Activated CD8-positive, alpha-beta T cell treated with anti-CD3 and anti-CD28 coated beads, Interleukin-2, amount 10 ng/mL, durations not matched to agents 7 days and 5 days (primary cell): ENCODE data around the gene ERC2. TPM values are rescaled to one million over a fixed set of nuclear protein-coding genes. Genes with fewer than 3 reads are reported as not detected.

Experiments
- ATAC-seq: fragments of 150-1000 bp; cut with Tn5 transposase; one replicate; pipeline ENCODE4 v1.10.0; 2021; ENCODE audit warnings: moderate library complexity
- CTCF ChIA-PET: fragments of 350-600 bp; sonication (Branson Sonifier 250); formaldehyde crosslinking; loops from one replicate; lab custom pipeline; 2021; ENCODE audit warnings: antibody characterized with exemption; lab: Charles Lee
- POLR2A ChIA-PET: fragments of 350-600 bp; sonication (Branson Sonifier 250); formaldehyde crosslinking; loops from one replicate; lab custom pipeline; 2021; ENCODE audit warnings: antibody characterized with exemption; lab: Charles Lee
- DNase-seq: peaks from one replicate; pipeline ENCODE4 v3.0.0-alpha.2; 2020
- H3K27ac Mint-ChIP-seq: one replicate; pipeline ENCODE4 v1.8.0; 2021; ENCODE audit warnings: mild to moderate bottlenecking, mixed read lengths
- H3K27me3 Mint-ChIP-seq: one replicate; pipeline ENCODE4 v1.8.0; 2021; ENCODE audit warnings: low read depth, mixed read lengths
- H3K36me3 Mint-ChIP-seq: one replicate; pipeline ENCODE4 v1.8.0; 2021; ENCODE audit warnings: low read depth, mixed read lengths
- H3K4me1 Mint-ChIP-seq: one replicate; pipeline ENCODE4 v1.8.0; 2021; ENCODE audit warnings: low read depth, mixed read lengths
- H3K4me3 Mint-ChIP-seq: one replicate; pipeline ENCODE4 v1.8.0; 2021; ENCODE audit warnings: mild to moderate bottlenecking, mixed read lengths
- H3K9me3 Mint-ChIP-seq: one replicate; pipeline ENCODE4 v1.8.0; 2022; ENCODE audit warnings: mixed read lengths; ENCODE audit not compliant: insufficient read depth
- total RNA-seq, 2 experiments: library from RNA; stranded (reverse); gene quantifications; one replicate each; pipeline ENCODE4 v1.2.3, GENCODE V29; 2021

The ERC2 gene
- total RNA-seq, 2 experiments from 2014 or later: not detected

DNA sequence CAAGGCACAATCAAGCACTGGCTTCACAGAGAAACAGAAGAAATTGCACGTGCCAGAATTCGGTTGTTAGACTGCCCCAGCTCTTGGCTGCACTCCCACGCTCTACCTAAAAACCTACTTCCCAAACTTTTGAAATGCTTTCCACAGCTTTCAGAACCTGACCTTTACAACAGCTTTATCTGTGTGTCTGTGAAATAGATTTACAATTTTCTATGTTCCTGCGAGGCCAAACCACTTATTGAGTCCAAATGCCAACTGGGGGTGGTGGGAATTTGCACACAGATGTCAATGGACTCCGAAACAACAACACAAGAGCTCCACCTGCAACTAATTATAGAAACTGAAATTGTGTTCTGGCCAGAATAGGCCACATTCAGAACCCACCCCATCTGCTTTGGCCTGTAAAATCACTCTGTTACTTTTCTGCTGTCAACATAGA, 44.6 kb downstream of the ERC2 start:
- ATAC-seq (no peak), DNase-seq (no peak)
- no peak overlapping the region for H3K4me3 Mint-ChIP-seq
- H3K9me3 Mint-ChIP-seq: no peaks in the 10 kb centered on the region
- no peaks in the 10 kb centered on the region for H3K36me3 Mint-ChIP-seq
- CTCF ChIA-PET: no interaction called here
- no peak overlapping the region for H3K27ac Mint-ChIP-seq
- H3K4me1 Mint-ChIP-seq: no peaks in the 10 kb centered on the region
- peaks cover 5% of the 10 kb centered on the region for H3K27me3 Mint-ChIP-seq
- POLR2A ChIA-PET: no interaction called here

DNA sequence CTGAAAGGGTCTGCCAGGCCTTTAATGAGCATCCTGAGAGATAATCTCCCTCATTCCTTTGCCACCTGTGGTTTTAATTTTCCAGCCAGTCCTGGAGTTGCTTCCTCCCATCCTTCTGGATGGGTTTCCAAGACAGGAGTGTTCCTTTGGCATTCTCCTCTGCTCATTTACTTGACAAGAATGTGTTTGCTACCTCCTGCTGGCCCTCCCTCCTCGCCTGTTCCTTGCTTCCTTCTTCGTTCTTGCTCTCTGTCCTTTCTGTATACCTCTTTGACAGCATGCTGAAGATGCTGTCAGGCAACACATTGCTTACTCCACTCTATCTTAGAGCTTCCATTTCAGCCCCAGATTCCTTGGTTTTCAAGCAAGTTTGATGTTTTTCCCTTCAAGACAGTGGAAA, 46.0 kb downstream of the ERC2 start:
- Mint-ChIP-seq H3K36me3 (no peaks in the 10 kb centered on the region), H3K27ac (no peak overlapping the region), H3K9me3 (no peaks in the 10 kb centered on the region), H3K4me3 (no peak overlapping the region), H3K27me3 (peaks cover 6% of the 10 kb centered on the region), H3K4me1 (no peaks in the 10 kb centered on the region)
- no peak for ATAC-seq
- POLR2A ChIA-PET: no interaction called here
- DNase-seq: no peak
- CTCF ChIA-PET: no interaction called here

DNA sequence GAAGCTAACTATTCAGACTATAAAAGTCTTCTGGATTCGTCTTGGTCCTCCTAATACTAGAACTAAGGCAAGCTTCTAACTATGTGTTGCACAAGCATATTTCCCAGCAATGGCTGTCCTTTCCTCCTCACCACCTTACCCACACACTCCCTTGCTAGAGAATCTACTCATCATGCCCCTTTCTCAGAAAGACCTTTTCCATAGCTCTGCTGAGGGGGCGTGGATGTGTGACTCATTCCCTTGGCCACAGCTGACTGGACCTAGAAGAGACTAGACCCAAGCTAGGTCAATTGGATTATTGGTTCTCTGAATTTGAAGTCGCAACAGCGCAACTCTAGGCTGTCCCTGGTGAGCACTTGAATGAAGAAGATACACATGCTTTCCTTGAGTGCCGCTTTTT, 47.1 kb downstream of the ERC2 start:
- no peaks in the 10 kb centered on the region for H3K4me1 Mint-ChIP-seq

GRCh38 chr3:56415652-56416051, 52.6 kb downstream of the ERC2 start:
- peaks cover 3% of the 10 kb centered on the region for H3K27me3 Mint-ChIP-seq
- H3K9me3 Mint-ChIP-seq: no peaks in the 10 kb centered on the region
- H3K36me3 Mint-ChIP-seq: no peaks in the 10 kb centered on the region
- no peaks in the 10 kb centered on the region for H3K4me1 Mint-ChIP-seq
- ChIA-PET CTCF (no interaction called here), POLR2A (no interaction called here)
- DNase-seq: no peak
- H3K4me3 Mint-ChIP-seq: no peak overlapping the region
- H3K27ac Mint-ChIP-seq: no peak overlapping the region
- no peak for ATAC-seq

More for the DNA sequence above, 47.1 kb downstream of the ERC2 start:
- ChIA-PET POLR2A (no interaction called here), CTCF (no interaction called here)
- Mint-ChIP-seq H3K36me3 (no peaks in the 10 kb centered on the region), H3K27ac (no peak overlapping the region), H3K9me3 (no peaks in the 10 kb centered on the region), H3K4me3 (no peak overlapping the region), H3K27me3 (peaks cover 6% of the 10 kb centered on the region)
- DNase-seq: no peak
- ATAC-seq: no peak

- Mint-ChIP-seq H3K4me3 (no peak overlapping the region), H3K4me1 (no peaks in the 10 kb centered on the region), H3K36me3 (no peaks in the 10 kb centered on the region), H3K27ac (no peak overlapping the region), H3K9me3 (no peaks in the 10 kb centered on the region), H3K27me3 (peaks cover 3% of the 10 kb centered on the region)
- ChIA-PET CTCF (no interaction called here), POLR2A (no interaction called here)
- no peak for DNase-seq
- no peak for ATAC-seq
Measured at GRCh38 chr3:56413911-56414310, 54.4 kb downstream of the ERC2 start.

- DNase-seq (no peak), ATAC-seq (no peak)
- Mint-ChIP-seq H3K27ac (no peak overlapping the region), H3K4me1 (no peaks in the 10 kb centered on the region), H3K4me3 (no peak overlapping the region), H3K27me3 (no peaks in the 10 kb centered on the region), H3K36me3 (no peaks in the 10 kb centered on the region), H3K9me3 (no peaks in the 10 kb centered on the region)
- ChIA-PET CTCF (no interaction called here), POLR2A (no interaction called here)
Measured at GRCh38 chr3:56411166-56411565, 57.1 kb downstream of the ERC2 start.

GRCh38 chr3:56410576-56410975, 57.7 kb downstream of the ERC2 start:
- Mint-ChIP-seq H3K36me3 (no peaks in the 10 kb centered on the region), H3K27me3 (no peaks in the 10 kb centered on the region), H3K4me1 (no peaks in the 10 kb centered on the region), H3K4me3 (no peak overlapping the region), H3K9me3 (no peaks in the 10 kb centered on the region), H3K27ac (no peak overlapping the region)
- DNase-seq: no peak
- ATAC-seq: no peak
- ChIA-PET POLR2A (no interaction called here), CTCF (no interaction called here)

GRCh38 chr3:56409790-56410189, 58.5 kb downstream of the ERC2 start:
- ATAC-seq: no peak

GRCh38 chr3:56408761-56409196, 59.5 kb downstream of the ERC2 start:
- Mint-ChIP-seq H3K9me3 (no peaks in the 10 kb centered on the region), H3K27ac (no peak overlapping the region), H3K27me3 (no peaks in the 10 kb centered on the region), H3K4me3 (no peak overlapping the region), H3K4me1 (no peaks in the 10 kb centered on the region), H3K36me3 (no peaks in the 10 kb centered on the region)
- ATAC-seq (no peak), DNase-seq (no peak)
- ChIA-PET POLR2A (no interaction called here), CTCF (no interaction called here)

More at GRCh38 chr3:56409790-56410189, 58.5 kb downstream of the ERC2 start:
- no peak for DNase-seq
- Mint-ChIP-seq H3K27me3 (no peaks in the 10 kb centered on the region), H3K27ac (no peak overlapping the region), H3K4me3 (no peak overlapping the region), H3K36me3 (no peaks in the 10 kb centered on the region), H3K4me1 (no peaks in the 10 kb centered on the region), H3K9me3 (no peaks in the 10 kb centered on the region)
- POLR2A ChIA-PET: no interaction called here
- CTCF ChIA-PET: no interaction called here

DNA sequence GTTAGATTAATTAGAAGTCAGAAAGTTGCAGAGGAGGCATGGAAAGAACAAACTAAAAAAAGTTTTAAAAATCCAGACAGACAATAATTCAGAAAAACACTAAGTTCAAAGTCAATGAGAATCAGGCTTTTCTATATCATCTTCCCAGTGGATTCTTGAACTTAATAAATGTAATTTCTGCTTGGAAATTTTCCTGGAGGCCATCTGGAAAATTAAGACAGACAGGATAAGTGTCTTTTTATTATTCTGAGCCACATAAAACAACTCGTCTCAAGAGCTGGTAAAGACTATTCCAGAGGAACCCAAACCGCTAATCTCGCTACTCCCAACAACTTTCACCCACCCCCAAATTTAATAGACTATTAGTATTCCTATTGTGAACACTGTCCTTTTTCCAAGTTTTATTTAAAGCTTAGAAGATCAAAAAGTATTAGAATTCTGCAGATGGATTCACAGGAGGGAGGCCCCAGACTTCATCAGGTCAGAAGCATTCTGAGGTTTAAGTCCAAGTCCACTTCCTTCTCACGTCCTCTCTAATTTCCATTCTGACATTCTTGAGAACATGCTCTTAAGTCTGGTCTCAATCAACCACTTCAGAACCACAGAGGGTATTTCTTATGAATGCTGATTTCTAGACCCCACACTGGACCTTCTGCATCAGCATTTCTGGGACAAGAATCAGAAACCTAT, 61.3 kb downstream of the ERC2 start:
- H3K4me1 Mint-ChIP-seq: no peaks in the 10 kb centered on the region
- no peaks in the 10 kb centered on the region for H3K9me3 Mint-ChIP-seq
- POLR2A ChIA-PET: no interaction called here
- H3K4me3 Mint-ChIP-seq: no peak overlapping the region
- no peak for DNase-seq
- CTCF ChIA-PET: no interaction called here
- no peaks in the 10 kb centered on the region for H3K36me3 Mint-ChIP-seq
- no peak overlapping the region for H3K27ac Mint-ChIP-seq
- no peaks in the 10 kb centered on the region for H3K27me3 Mint-ChIP-seq
- ATAC-seq: no peak

DNA sequence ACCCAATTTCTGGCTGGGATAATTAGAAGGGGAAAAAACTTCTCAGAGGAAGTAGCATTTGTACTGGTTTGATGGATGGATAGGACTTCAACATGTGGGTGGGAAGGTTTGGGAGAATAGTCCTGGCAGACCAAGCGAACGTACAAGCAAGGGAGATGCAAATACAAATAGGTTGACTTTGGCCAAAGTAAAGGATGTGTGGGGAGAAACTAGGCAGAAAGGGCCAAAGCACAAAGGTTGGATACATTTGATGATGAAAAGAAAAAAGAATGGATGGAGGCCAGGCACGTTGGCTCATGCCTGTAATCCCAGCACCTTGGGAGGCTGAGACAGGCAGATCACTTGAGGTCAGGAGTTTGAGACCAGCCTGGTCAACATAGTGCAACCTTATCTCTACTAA, 63.4 kb downstream of the ERC2 start:
- no peak for ATAC-seq

GRCh38 chr3:56398659-56399058, 69.6 kb downstream of the ERC2 start:
- ATAC-seq (no peak), DNase-seq (no peak)
- ChIA-PET POLR2A (no interaction called here), CTCF (no interaction called here)
- Mint-ChIP-seq H3K27me3 (peaks cover 8% of the 10 kb centered on the region), H3K27ac (no peak overlapping the region), H3K4me3 (no peak overlapping the region), H3K4me1 (no peaks in the 10 kb centered on the region), H3K36me3 (no peaks in the 10 kb centered on the region), H3K9me3 (no peaks in the 10 kb centered on the region)

More for the DNA sequence above, 63.4 kb downstream of the ERC2 start:
- no peaks in the 10 kb centered on the region for H3K36me3 Mint-ChIP-seq
- H3K4me3 Mint-ChIP-seq: no peak overlapping the region
- ChIA-PET CTCF (no interaction called here), POLR2A (no interaction called here)
- H3K27me3 Mint-ChIP-seq: peaks cover 3% of the 10 kb centered on the region
- no peak overlapping the region for H3K27ac Mint-ChIP-seq
- no peaks in the 10 kb centered on the region for H3K4me1 Mint-ChIP-seq
- H3K9me3 Mint-ChIP-seq: no peaks in the 10 kb centered on the region
- DNase-seq: no peak

DNA sequence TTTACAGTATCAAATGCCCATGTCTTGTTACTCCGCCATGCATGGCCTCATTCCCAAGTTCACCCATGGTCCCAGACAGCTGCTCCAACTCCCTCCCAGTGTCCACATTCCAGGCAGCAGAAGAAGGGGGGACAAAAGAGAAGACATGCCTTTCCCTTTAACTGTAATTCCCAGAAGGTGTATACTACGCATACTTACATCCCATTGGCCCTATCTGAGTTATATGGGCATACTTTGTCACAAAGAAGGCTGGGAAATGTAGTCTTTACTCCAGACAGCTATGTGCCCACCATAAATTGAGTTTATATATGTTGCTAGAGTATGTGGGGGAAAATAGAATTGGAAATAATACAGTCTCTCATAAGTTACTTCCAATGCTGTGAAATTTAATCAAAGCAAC, 70.5 kb downstream of the ERC2 start:
- no peaks in the 10 kb centered on the region for H3K4me1 Mint-ChIP-seq
- no peak overlapping the region for H3K27ac Mint-ChIP-seq
- no peaks in the 10 kb centered on the region for H3K9me3 Mint-ChIP-seq
- no peak for DNase-seq
- ChIA-PET CTCF (no interaction called here), POLR2A (no interaction called here)
- H3K36me3 Mint-ChIP-seq: no peaks in the 10 kb centered on the region
- no peak for ATAC-seq
- H3K4me3 Mint-ChIP-seq: no peak overlapping the region
- peaks cover 8% of the 10 kb centered on the region for H3K27me3 Mint-ChIP-seq
